Neural progenitor cell (in vitro differentiated cells): ENCODE measurements around the gene SNX13. TPM values are rescaled to one million over a fixed set of nuclear protein-coding genes. Genes with fewer than 3 reads are reported as not detected.

Experiments used
- DNase-seq: peaks from one replicate; pipeline ENCODE4 v3.0.0-alpha.2; 2016; ENCODE audit warnings: low spot score
- H2AFZ ChIP-seq: fragments of 200-600 bp; sonication (generic); replicated peaks from 2 replicates; pipeline ENCODE4 v1.6.1; 2016; ENCODE audit warnings: antibody characterized with exemption
- H3F3A ChIP-seq: fragments of 200-600 bp; sonication (generic); 2 replicates; pipeline ENCODE4 v1.6.1; 2016; ENCODE audit warnings: antibody characterized with exemption, low read depth
- H3K27ac ChIP-seq: fragments of 200-600 bp; sonication (generic); 2 replicates; pipeline ENCODE4 v1.5.1; 2016; ENCODE audit warnings: mild to moderate bottlenecking
- H3K27me3 ChIP-seq: fragments of 200-600 bp; sonication (generic); 2 replicates; pipeline ENCODE4 v1.6.1; 2016; ENCODE audit warnings: mild to moderate bottlenecking, moderate library complexity
- H3K36me3 ChIP-seq: fragments of 200-600 bp; sonication (generic); 2 replicates; pipeline ENCODE4 v1.5.1; 2016
- H3K4me1 ChIP-seq: fragments of 200-600 bp; sonication (generic); 2 replicates; pipeline ENCODE4 v1.6.1; 2016; ENCODE audit warnings: mixed run types
- H3K4me2 ChIP-seq: fragments of 200-600 bp; sonication (generic); 2 replicates; pipeline ENCODE4 v1.6.1; 2016
- H3K4me3 ChIP-seq: fragments of 200-600 bp; sonication (generic); 2 replicates; pipeline ENCODE4 v1.5.1; 2016
- H3K79me2 ChIP-seq: fragments of 200-600 bp; sonication (generic); 2 replicates; pipeline ENCODE4 v1.6.1; 2016; ENCODE audit warnings: low read depth
- H3K9ac ChIP-seq: fragments of 200-600 bp; sonication (generic); 2 replicates; pipeline ENCODE4 v1.6.1; 2016
- H3K9me3 ChIP-seq: fragments of 200-600 bp; sonication (generic); 2 replicates; pipeline ENCODE4 v1.5.1; 2016; ENCODE audit warnings: low read depth
- H4K20me1 ChIP-seq: fragments of 200-600 bp; sonication (generic); 2 replicates; pipeline ENCODE4 v1.6.1; 2016; ENCODE audit warnings: low read depth
- H3K27ac Mint-ChIP-seq: 3 replicates; pipeline ENCODE4 v1.8.0; 2021; ENCODE audit warnings: mixed read lengths
- H3K27me3 Mint-ChIP-seq: 2 replicates; pipeline ENCODE4 v1.8.0; 2022; ENCODE audit warnings: low read depth, mild to moderate bottlenecking, inconsistent platforms, moderate library complexity, mixed read lengths; ENCODE audit not compliant: insufficient read depth
- H3K36me3 Mint-ChIP-seq: 3 replicates; pipeline ENCODE4 v1.8.0; 2021; ENCODE audit warnings: mixed read lengths
- H3K4me1 Mint-ChIP-seq: 3 replicates; pipeline ENCODE4 v1.8.0; 2021; ENCODE audit warnings: mixed read lengths
- H3K4me3 Mint-ChIP-seq: 3 replicates; pipeline ENCODE4 v1.8.0; 2021; ENCODE audit warnings: mild to moderate bottlenecking, moderate library complexity, mixed read lengths
- H3K9me3 Mint-ChIP-seq: 3 replicates; pipeline ENCODE4 v1.8.0; 2020; ENCODE audit warnings: mixed read lengths
- CTCF ChIP-seq: fragments of 200-600 bp; sonication (generic); IDR thresholded peaks from 2 replicates; pipeline ENCODE4 v1.5.1; 2017; ENCODE audit warnings: antibody characterized with exemption, mild to moderate bottlenecking
- EZH2 ChIP-seq: fragments of 200-600 bp; sonication (generic); IDR thresholded peaks from 2 replicates; pipeline ENCODE4 v1.6.1; 2017; ENCODE audit warnings: antibody characterized with exemption, mild to moderate bottlenecking, moderate library complexity
- EZH2phosphoT487 ChIP-seq: fragments of 200-600 bp; sonication (generic); IDR thresholded peaks from 2 replicates; pipeline ENCODE4 v1.6.1; 2017; ENCODE audit warnings: antibody characterized with exemption
- total RNA-seq: library from RNA; depleted of rRNA; stranded (reverse); fragments of >200 nt; gene quantifications from 2 replicates; pipeline ENCODE4 v1.2.3, GENCODE V29; 2015; ENCODE audit warnings: low replicate concordance

SNX13 gene
- total RNA-seq, 1 donor from 2014 or later, result 67.5 TPM

GRCh38 chr7:17863809-17864143, 76.5 kb downstream of the SNX13 start:
- H4K20me1 ChIP-seq, result no peaks in the 10 kb centered on the region
- no peak overlapping the region for H3K4me3 ChIP-seq
- peaks cover 8% of the 10 kb centered on the region for H3K4me1 ChIP-seq
- peaks cover 4% of the 10 kb centered on the region for H3K9me3 ChIP-seq
- H3K36me3 ChIP-seq, result peaks cover 11% of the 10 kb centered on the region
- Mint-ChIP-seq H3K4me1 (no peaks in the 10 kb centered on the region), H3K27me3 (no peaks in the 10 kb centered on the region), H3K27ac (no peak overlapping the region), H3K36me3 (peaks cover 54% of the 10 kb centered on the region), H3K9me3 (peaks cover 18% of the 10 kb centered on the region), H3K4me3 (no peak overlapping the region)
- no peaks in the 10 kb centered on the region for H3K27me3 ChIP-seq
- no peak overlapping the region for H3K27ac ChIP-seq
- no peaks in the 10 kb centered on the region for H3F3A ChIP-seq
- H3K79me2 ChIP-seq, result no peaks in the 10 kb centered on the region
- no peak overlapping the region for H2AFZ ChIP-seq
- no peak overlapping the region for H3K9ac ChIP-seq
- no peak overlapping the region for H3K4me2 ChIP-seq
- TF ChIP-seq CTCF (no peak), EZH2phosphoT487 (no peak), EZH2 (no peak)
- no peak for DNase-seq

- no peaks in the 10 kb centered on the region for H3K4me1 Mint-ChIP-seq
- no peak overlapping the region for H3K4me3 Mint-ChIP-seq
- Histone ChIP-seq H3K9ac (no peak overlapping the region), H3K27me3 (no peaks in the 10 kb centered on the region), H3K4me3 (no peak overlapping the region), H3F3A (no peaks in the 10 kb centered on the region), H3K9me3 (peaks cover 4% of the 10 kb centered on the region), H3K36me3 (peaks cover 11% of the 10 kb centered on the region), H2AFZ (no peak overlapping the region), H3K27ac (no peak overlapping the region), H3K79me2 (no peaks in the 10 kb centered on the region), H3K4me1 (peaks cover 8% of the 10 kb centered on the region), H3K4me2 (no peak overlapping the region), H4K20me1 (no peaks in the 10 kb centered on the region)
- DNase-seq, result no peak
- peaks cover 54% of the 10 kb centered on the region for H3K36me3 Mint-ChIP-seq
- H3K27ac Mint-ChIP-seq, result no peak overlapping the region
- peaks cover 18% of the 10 kb centered on the region for H3K9me3 Mint-ChIP-seq
- TF ChIP-seq EZH2 (no peak), CTCF (no peak)
- H3K27me3 Mint-ChIP-seq, result no peaks in the 10 kb centered on the region
Measured at GRCh38 chr7:17863095-17863808, 77.0 kb downstream of the SNX13 start.

GRCh38 chr7:17856251-17856650, 84.0 kb downstream of the SNX13 start:
- H3K4me1 Mint-ChIP-seq, result no peaks in the 10 kb centered on the region
- H4K20me1 ChIP-seq, result no peaks in the 10 kb centered on the region
- no peak overlapping the region for H3K4me3 ChIP-seq
- TF ChIP-seq EZH2phosphoT487 (no peak), EZH2 (no peak), CTCF (no peak)
- H3K9me3 Mint-ChIP-seq, result peaks cover 10% of the 10 kb centered on the region
- H3K9me3 ChIP-seq, result no peaks in the 10 kb centered on the region
- peaks cover 29% of the 10 kb centered on the region for H3K36me3 Mint-ChIP-seq
- no peaks in the 10 kb centered on the region for H3F3A ChIP-seq
- no peak overlapping the region for H3K4me2 ChIP-seq
- H3K27ac Mint-ChIP-seq, result no peak overlapping the region
- H3K27ac ChIP-seq, result no peak overlapping the region
- H3K4me3 Mint-ChIP-seq, result no peak overlapping the region
- no peaks in the 10 kb centered on the region for H3K27me3 Mint-ChIP-seq
- no peaks in the 10 kb centered on the region for H3K4me1 ChIP-seq
- H2AFZ ChIP-seq, result no peak overlapping the region
- no peak overlapping the region for H3K9ac ChIP-seq
- DNase-seq, result no peak
- no peaks in the 10 kb centered on the region for H3K79me2 ChIP-seq
- no peaks in the 10 kb centered on the region for H3K27me3 ChIP-seq
- H3K36me3 ChIP-seq, result no peaks in the 10 kb centered on the region
